ENCODE measurements around the gene GRIK5.
"Not testable (repeated sequence)": the region's sequence is repeated elsewhere in the genome, so short reads cannot be mapped to it uniquely, and the experiment has no call there.

GRIK5 gene

DNA sequence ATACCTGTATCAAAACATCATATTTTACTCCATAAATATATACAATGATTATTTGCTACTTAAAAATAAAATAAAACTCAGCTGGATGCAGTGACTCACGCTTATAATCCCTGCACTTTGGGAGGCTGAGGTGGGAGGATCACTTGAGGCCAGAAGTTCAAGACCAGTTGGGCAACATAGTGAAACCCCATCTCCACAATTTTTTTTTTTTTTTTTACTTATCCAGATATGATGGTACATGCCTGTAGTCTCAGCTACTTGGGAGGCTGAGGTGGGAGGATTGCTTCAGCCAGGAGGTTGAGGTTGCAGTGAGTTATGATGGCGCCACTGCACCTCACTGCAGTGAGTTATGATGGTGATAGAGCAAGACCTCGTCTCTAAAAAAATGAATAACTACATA, 39.9 kb upstream of the GRIK5 start:
- Histone ChIP-seq H3K27me3 (ENCODE audit: control insufficient read depth, insufficient read depth, low read length) (no peaks in the 10 kb centered on the region), H3K9me3 (ENCODE audit: control insufficient read depth, insufficient read depth, low read length) (no peaks in the 10 kb centered on the region), H3K4me1 (ENCODE audit: control insufficient read depth, insufficient read depth, low read length) (peaks cover 4% of the 10 kb centered on the region), H3K36me3 (ENCODE audit: control insufficient read depth, insufficient read depth, low read length) (no peaks in the 10 kb centered on the region), H3K27ac (ENCODE audit: low read length) (no peak overlapping the region), H3K4me3 (ENCODE audit: low read length) (no peak overlapping the region)
- no peak for DNase-seq (ENCODE audit: low read depth, low spot score)
- no CpG with 5 or more reads among the region's 3 CpGs for WGBS (ENCODE audit: insufficient coverage, insufficient read length)

DNA sequence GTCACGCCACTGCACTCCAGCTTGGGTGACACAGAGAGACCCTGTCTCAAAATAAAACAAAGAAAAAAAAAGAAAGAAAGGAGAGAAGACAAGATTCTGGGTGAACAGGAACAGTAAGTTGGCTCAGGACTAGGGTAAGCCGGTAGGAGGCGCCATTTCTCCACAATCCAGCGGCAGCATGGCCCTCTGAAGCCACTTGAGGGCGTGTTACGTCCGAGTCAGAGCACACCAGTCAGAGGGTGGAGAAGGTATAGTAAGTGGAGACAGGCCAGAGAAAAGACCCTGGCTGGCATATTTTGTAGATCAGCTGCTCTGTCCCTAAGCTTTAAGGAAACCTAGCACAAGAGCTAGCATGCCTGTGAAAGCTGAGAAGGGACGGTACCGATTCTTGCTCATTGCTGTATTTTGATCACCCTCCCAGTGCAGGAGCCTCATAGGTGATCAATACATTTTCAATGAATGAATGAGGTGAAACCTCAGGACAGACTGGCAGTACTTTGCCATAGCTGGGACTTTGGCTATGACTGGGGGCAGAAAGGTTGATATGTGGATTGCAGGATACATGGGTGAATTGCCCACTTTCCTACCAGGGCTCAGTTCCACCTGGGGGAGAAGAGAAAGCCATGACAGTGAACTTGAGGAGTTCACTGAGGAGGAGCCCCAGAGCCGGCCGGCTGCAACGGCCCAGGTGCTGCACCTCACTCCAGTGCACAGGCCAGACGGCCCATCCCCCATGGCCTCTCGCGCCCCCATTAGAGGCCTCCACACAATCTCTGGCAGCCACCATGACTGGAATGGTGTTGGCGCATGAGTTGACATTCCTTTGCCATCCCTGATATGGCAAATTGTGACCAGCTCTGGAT, 38.8 kb upstream of the GRIK5 start:
- Histone ChIP-seq H3K27ac (ENCODE audit: low read length) (no peak overlapping the region), H3K27me3 (ENCODE audit: control insufficient read depth, insufficient read depth, low read length) (no peaks in the 10 kb centered on the region), H3K9me3 (ENCODE audit: control insufficient read depth, insufficient read depth, low read length) (no peaks in the 10 kb centered on the region), H3K4me3 (ENCODE audit: low read length) (no peak overlapping the region), H3K4me1 (ENCODE audit: control insufficient read depth, insufficient read depth, low read length) (peaks cover 1% of the 10 kb centered on the region; the same call in 1 of the 2 replicates), H3K36me3 (ENCODE audit: control insufficient read depth, insufficient read depth, low read length) (no peaks in the 10 kb centered on the region)
- DNase-seq (ENCODE audit: low read depth, low spot score), result no peak
- WGBS (ENCODE audit: insufficient coverage, insufficient read length), result no CpG with 5 or more reads among the region's 16 CpGs

DNA sequence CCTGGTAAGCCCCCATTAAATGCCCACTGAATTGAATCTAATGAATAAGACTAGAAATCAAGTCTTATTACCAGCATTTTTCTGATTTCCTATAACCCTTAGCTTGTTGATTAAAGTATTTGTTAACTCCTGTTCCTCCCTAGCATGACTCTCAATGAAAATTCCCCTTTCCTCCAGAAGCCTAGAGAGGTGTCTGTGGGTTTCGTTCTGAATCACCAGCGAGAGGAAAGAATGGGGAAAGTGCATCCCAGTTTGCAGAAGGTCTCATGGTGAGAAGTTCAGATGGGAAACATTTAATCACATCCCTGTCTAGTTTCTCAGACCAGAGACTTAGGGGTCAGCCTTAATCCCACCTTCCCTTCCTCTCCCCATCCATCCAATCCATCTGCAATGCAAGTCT, 35.4 kb upstream of the GRIK5 start:
- H3K4me3 ChIP-seq (ENCODE audit: low read length), result no peak overlapping the region
- no peaks in the 10 kb centered on the region for H3K27me3 ChIP-seq (ENCODE audit: control insufficient read depth, insufficient read depth, low read length)
- no peak overlapping the region for H3K27ac ChIP-seq (ENCODE audit: low read length)
- no peak for DNase-seq (ENCODE audit: low read depth, low spot score)
- no peaks in the 10 kb centered on the region for H3K36me3 ChIP-seq (ENCODE audit: control insufficient read depth, insufficient read depth, low read length)
- H3K9me3 ChIP-seq (ENCODE audit: control insufficient read depth, insufficient read depth, low read length), result no peaks in the 10 kb centered on the region
- H3K4me1 ChIP-seq (ENCODE audit: control insufficient read depth, insufficient read depth, low read length), result peaks cover 1% of the 10 kb centered on the region; the same call in 1 of the 2 replicates
- WGBS (ENCODE audit: insufficient coverage, insufficient read length), result no CpG with 5 or more reads among the region's 2 CpGs

GRCh38 chr19:42102877-42103276, 32.9 kb upstream of the GRIK5 start:
- no peaks in the 10 kb centered on the region for H3K36me3 ChIP-seq (ENCODE audit: control insufficient read depth, insufficient read depth, low read length)
- no peak overlapping the region for H3K4me3 ChIP-seq (ENCODE audit: low read length)
- WGBS (ENCODE audit: insufficient coverage, insufficient read length), result no CpG with 5 or more reads among the region's 2 CpGs
- peaks cover 5% of the 10 kb centered on the region for H3K4me1 ChIP-seq (ENCODE audit: control insufficient read depth, insufficient read depth, low read length)
- H3K9me3 ChIP-seq (ENCODE audit: control insufficient read depth, insufficient read depth, low read length), result no peaks in the 10 kb centered on the region
- no peaks in the 10 kb centered on the region for H3K27me3 ChIP-seq (ENCODE audit: control insufficient read depth, insufficient read depth, low read length)
- H3K27ac ChIP-seq (ENCODE audit: low read length), result no peak overlapping the region
- no peak for DNase-seq (ENCODE audit: low read depth, low spot score)

DNA sequence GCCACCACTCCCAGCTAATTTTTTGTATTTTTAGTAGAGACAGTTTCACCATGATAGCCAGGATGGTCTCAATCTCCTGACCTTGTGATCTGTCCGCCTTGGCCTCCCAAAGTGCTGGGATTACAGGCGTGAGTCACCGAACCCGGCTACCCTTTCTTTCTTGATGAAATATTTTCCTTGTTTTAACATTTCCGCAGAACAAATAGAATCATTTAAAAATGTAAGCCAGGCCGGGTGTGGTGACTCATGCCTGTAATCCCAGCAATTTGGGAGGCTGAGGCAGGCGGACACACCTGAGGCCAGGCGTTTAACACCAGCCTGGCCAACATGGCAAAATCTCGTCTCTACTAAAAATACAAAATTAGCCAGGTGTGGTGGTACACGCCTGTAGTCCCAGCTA, 30.2 kb upstream of the GRIK5 start:
- DNase-seq (ENCODE audit: low read depth, low spot score); H3K27me3 ChIP-seq (ENCODE audit: control insufficient read depth, insufficient read depth, low read length); H3K36me3 ChIP-seq (ENCODE audit: control insufficient read depth, insufficient read depth, low read length); H3K4me1 ChIP-seq (ENCODE audit: control insufficient read depth, insufficient read depth, low read length); H3K9me3 ChIP-seq (ENCODE audit: control insufficient read depth, insufficient read depth, low read length); H3K4me3 ChIP-seq (ENCODE audit: low read length); H3K27ac ChIP-seq (ENCODE audit: low read length): not testable (repeated sequence)
- WGBS (ENCODE audit: insufficient coverage, insufficient read length), result no CpG with 5 or more reads among the region's 10 CpGs

- no peak overlapping the region for H3K4me3 ChIP-seq (ENCODE audit: low read length)
- H3K27ac ChIP-seq (ENCODE audit: low read length), result no peak overlapping the region
- no CpG with 5 or more reads among the region's 6 CpGs for WGBS (ENCODE audit: insufficient coverage, insufficient read length)
- no peak for DNase-seq (ENCODE audit: low read depth, low spot score)
- H3K27me3 ChIP-seq (ENCODE audit: control insufficient read depth, insufficient read depth, low read length), result no peaks in the 10 kb centered on the region
- H3K9me3 ChIP-seq (ENCODE audit: control insufficient read depth, insufficient read depth, low read length), result no peaks in the 10 kb centered on the region
- no peaks in the 10 kb centered on the region for H3K36me3 ChIP-seq (ENCODE audit: control insufficient read depth, insufficient read depth, low read length)
- peaks cover 10% of the 10 kb centered on the region for H3K4me1 ChIP-seq (ENCODE audit: control insufficient read depth, insufficient read depth, low read length)
Measured at GRCh38 chr19:42099336-42099925, 29.4 kb upstream of the GRIK5 start.

GRCh38 chr19:42098781-42099180, 28.8 kb upstream of the GRIK5 start:
- peaks cover 10% of the 10 kb centered on the region for H3K4me1 ChIP-seq (ENCODE audit: control insufficient read depth, insufficient read depth, low read length)
- no peaks in the 10 kb centered on the region for H3K27me3 ChIP-seq (ENCODE audit: control insufficient read depth, insufficient read depth, low read length)
- H3K4me3 ChIP-seq (ENCODE audit: low read length), result no peak overlapping the region
- no peaks in the 10 kb centered on the region for H3K36me3 ChIP-seq (ENCODE audit: control insufficient read depth, insufficient read depth, low read length)
- no CpG with 5 or more reads among the region's 6 CpGs for WGBS (ENCODE audit: insufficient coverage, insufficient read length)
- H3K27ac ChIP-seq (ENCODE audit: low read length), result no peak overlapping the region
- no peaks in the 10 kb centered on the region for H3K9me3 ChIP-seq (ENCODE audit: control insufficient read depth, insufficient read depth, low read length)
- no peak for DNase-seq (ENCODE audit: low read depth, low spot score)

GRCh38 chr19:42097461-42097860, 27.5 kb upstream of the GRIK5 start:
- no peaks in the 10 kb centered on the region for H3K9me3 ChIP-seq (ENCODE audit: control insufficient read depth, insufficient read depth, low read length)
- no peaks in the 10 kb centered on the region for H3K27me3 ChIP-seq (ENCODE audit: control insufficient read depth, insufficient read depth, low read length)
- peaks cover 10% of the 10 kb centered on the region for H3K4me1 ChIP-seq (ENCODE audit: control insufficient read depth, insufficient read depth, low read length)
- H3K4me3 ChIP-seq (ENCODE audit: low read length), result no peak overlapping the region
- WGBS (ENCODE audit: insufficient coverage, insufficient read length), result no CpG with 5 or more reads among the region's 5 CpGs
- no peak overlapping the region for H3K27ac ChIP-seq (ENCODE audit: low read length)
- DNase-seq (ENCODE audit: low read depth, low spot score), result no peak
- H3K36me3 ChIP-seq (ENCODE audit: control insufficient read depth, insufficient read depth, low read length), result no peaks in the 10 kb centered on the region

- H3K36me3 ChIP-seq (ENCODE audit: control insufficient read depth, insufficient read depth, low read length), result no peaks in the 10 kb centered on the region
- no peak for DNase-seq (ENCODE audit: low read depth, low spot score)
- peaks cover 10% of the 10 kb centered on the region for H3K4me1 ChIP-seq (ENCODE audit: control insufficient read depth, insufficient read depth, low read length)
- no peaks in the 10 kb centered on the region for H3K9me3 ChIP-seq (ENCODE audit: control insufficient read depth, insufficient read depth, low read length)
- H3K27ac ChIP-seq (ENCODE audit: low read length), result no peak overlapping the region
- H3K27me3 ChIP-seq (ENCODE audit: control insufficient read depth, insufficient read depth, low read length), result no peaks in the 10 kb centered on the region
- H3K4me3 ChIP-seq (ENCODE audit: low read length), result no peak overlapping the region; the same call in 1 of the 2 replicates
- WGBS (ENCODE audit: insufficient coverage, insufficient read length), result no CpG with 5 or more reads among the region's 15 CpGs
Measured at GRCh38 chr19:42096255-42096837, 26.3 kb upstream of the GRIK5 start.

GRCh38 chr19:42095814-42096230, 25.8 kb upstream of the GRIK5 start:
- no CpG with 5 or more reads among the region's 28 CpGs for WGBS (ENCODE audit: insufficient coverage, insufficient read length)
- Histone ChIP-seq H3K4me3 (ENCODE audit: low read length) (no peak overlapping the region; the same call in 1 of the 2 replicates), H3K4me1 (ENCODE audit: control insufficient read depth, insufficient read depth, low read length) (peaks cover 10% of the 10 kb centered on the region), H3K27ac (ENCODE audit: low read length) (no peak overlapping the region), H3K36me3 (ENCODE audit: control insufficient read depth, insufficient read depth, low read length) (no peaks in the 10 kb centered on the region), H3K27me3 (ENCODE audit: control insufficient read depth, insufficient read depth, low read length) (no peaks in the 10 kb centered on the region), H3K9me3 (ENCODE audit: control insufficient read depth, insufficient read depth, low read length) (no peaks in the 10 kb centered on the region)
- no peak for DNase-seq (ENCODE audit: low read depth, low spot score)
